Measurements from ENCODE around the gene EIF2AK2.

GRCh38 chr2:37156071-37156856 lies 516 bp downstream of the EIF2AK2 start:
- no peak for TF ChIP-seq POLR2AphosphoS5 (IDR thresholded peaks at IDR 0.05; ENCODE audit: borderline replicate concordance, low read depth, low read length)
- no peak for TF ChIP-seq EZH2 (IDR thresholded peaks at IDR 0.05)
- no peak for TF ChIP-seq FOXP2 (optimal IDR thresholded peaks at IDR 0.05; ENCODE audit: control extremely low read depth, extremely low read length, insufficient read depth)
